BLaER1 treated with 17β-estradiol and CSF1 and Interleukin-3, amounts not matched to agents 10 nM and 100 nM (cell line): ENCODE data around the gene DNMBP.

ENCODE experiments used
- H3K27ac ChIP-seq, 11 experiments: shearing (Covaris generic); formaldehyde crosslinking; 2 replicates each; pipeline ENCODE4 v1.8.1; 2022
- H3K27me3 ChIP-seq, 11 experiments: shearing (Covaris generic); formaldehyde crosslinking; 2 replicates each; pipeline ENCODE4 v1.8.1; 2022
- H3K36me3 ChIP-seq, 11 experiments: shearing (Covaris generic); formaldehyde crosslinking; 2 replicates each; pipeline ENCODE4 v1.8.1; 2022
- H3K4me1 ChIP-seq, 10 experiments: shearing (Covaris generic); formaldehyde crosslinking; 2 replicates each; pipeline ENCODE4 v1.8.1; 2022
- H3K4me2 ChIP-seq, 11 experiments: shearing (Covaris generic); formaldehyde crosslinking; 2 replicates each; pipeline ENCODE4 v1.8.1; 2022
- H3K4me3 ChIP-seq, 10 experiments: shearing (Covaris generic); formaldehyde crosslinking; 2 replicates each; pipeline ENCODE4 v1.8.1; 2022
- H3K9ac ChIP-seq, 11 experiments: shearing (Covaris generic); formaldehyde crosslinking; 2 replicates each; pipeline ENCODE4 v1.8.1; 2022
- H3K9me3 ChIP-seq, 11 experiments: shearing (Covaris generic); formaldehyde crosslinking; replicated peaks in 1 of 11; 2 replicates each; pipeline ENCODE4 v1.8.1; 2022
- H4K20me1 ChIP-seq, 11 experiments: shearing (Covaris generic); formaldehyde crosslinking; 2 replicates each; pipeline ENCODE4 v1.8.1; 2022
- Cebpa-rat ChIP-seq, 11 experiments: shearing (Covaris generic); IDR thresholded peaks; 2 replicates each; pipeline ENCODE4 v1.8.1; 2022

DNMBP gene

DNA sequence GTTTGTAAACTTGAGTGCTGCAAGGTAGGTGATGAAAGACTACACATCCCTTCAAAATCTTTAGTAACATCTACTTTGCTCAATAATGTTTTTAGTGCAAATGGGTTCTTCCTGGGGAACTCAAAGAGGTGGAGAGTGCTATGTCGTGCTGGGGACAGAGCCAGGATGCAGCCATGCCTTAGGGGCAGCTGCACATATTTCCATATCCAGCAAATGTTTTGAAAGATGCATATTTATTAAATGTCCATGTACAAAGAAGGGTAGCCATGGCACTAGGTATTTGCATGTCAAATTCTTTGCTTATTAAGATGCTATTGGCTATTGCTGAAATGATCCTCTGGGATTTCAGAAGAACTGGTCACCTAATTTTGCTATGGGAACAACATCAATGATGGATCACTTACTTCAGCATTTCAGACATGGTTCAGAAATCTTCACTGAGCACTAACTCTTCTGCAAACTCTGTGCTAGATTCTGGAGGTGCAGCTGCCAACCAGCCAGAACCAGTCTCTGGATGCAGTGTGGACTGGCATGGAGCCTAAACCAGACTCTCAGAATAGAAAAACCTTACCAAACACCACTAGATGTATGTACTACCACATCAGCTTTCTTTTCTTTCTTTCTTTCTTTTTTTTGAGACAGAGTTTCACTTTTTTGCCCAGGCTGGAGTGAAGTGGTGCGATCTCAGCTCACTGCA is 31.7 kb upstream of the DNMBP start:
- H3K27me3 ChIP-seq = no peaks in the 10 kb centered on the region
- peaks cover 23 to 43% (median 29%) of the 10 kb centered on the region in 10 experiments for H3K4me1 ChIP-seq
- no peaks in the 10 kb centered on the region for H3K9me3 ChIP-seq
- H3K9ac ChIP-seq = no peak overlapping the region
- no peak for TF ChIP-seq Cebpa-rat (IDR thresholded peaks at IDR 0.05)
- H4K20me1 ChIP-seq = no peaks in the 10 kb centered on the region
- no peak overlapping the region for H3K27ac ChIP-seq
- no peak overlapping the region for H3K4me3 ChIP-seq
- H3K36me3 ChIP-seq = no peaks in the 10 kb centered on the region
- H3K4me2 ChIP-seq = no peak overlapping the region

DNA sequence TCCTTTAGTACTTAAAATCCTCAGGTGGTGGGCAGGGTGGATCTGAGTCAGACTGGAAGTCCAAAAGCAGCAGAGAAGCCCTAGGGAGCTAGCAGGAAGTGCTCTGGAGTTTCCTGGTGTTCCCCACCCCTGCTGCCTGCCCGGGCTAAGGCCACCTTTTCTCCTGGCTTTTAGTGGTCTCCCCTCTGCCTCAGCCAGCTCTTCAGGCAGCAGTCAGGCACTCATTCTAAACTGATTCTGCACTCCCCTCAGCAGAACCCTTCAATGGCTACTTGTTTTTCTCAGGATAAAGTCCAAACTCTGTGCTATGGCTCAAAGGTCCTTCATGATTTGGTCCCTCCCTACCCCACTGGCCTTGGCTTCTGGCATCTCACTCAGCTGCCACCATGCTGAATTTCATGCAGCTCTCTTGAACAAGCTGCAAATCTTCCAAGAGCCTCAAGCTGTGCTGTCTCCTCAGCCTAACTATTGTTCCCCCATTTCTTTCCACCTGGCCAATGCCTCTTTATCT is 28.9 kb upstream of the DNMBP start:
- no peak for TF ChIP-seq Cebpa-rat (IDR thresholded peaks at IDR 0.05)
- Histone ChIP-seq H3K27me3 (no peaks in the 10 kb centered on the region), H3K36me3 (no peaks in the 10 kb centered on the region), H3K4me1 (peaks cover 9 to 26% (median 14%) of the 10 kb centered on the region in 10 experiments), H3K9ac (no peak overlapping the region), H3K4me3 (no peak overlapping the region), H3K4me2 (peak overlapping the region in 10 of 11 experiments; percentile 1 to 67 (median 50); a peak in 18 of 22 replicates), H3K9me3 (no peaks in the 10 kb centered on the region), H4K20me1 (no peaks in the 10 kb centered on the region), H3K27ac (no peak overlapping the region)

DNA sequence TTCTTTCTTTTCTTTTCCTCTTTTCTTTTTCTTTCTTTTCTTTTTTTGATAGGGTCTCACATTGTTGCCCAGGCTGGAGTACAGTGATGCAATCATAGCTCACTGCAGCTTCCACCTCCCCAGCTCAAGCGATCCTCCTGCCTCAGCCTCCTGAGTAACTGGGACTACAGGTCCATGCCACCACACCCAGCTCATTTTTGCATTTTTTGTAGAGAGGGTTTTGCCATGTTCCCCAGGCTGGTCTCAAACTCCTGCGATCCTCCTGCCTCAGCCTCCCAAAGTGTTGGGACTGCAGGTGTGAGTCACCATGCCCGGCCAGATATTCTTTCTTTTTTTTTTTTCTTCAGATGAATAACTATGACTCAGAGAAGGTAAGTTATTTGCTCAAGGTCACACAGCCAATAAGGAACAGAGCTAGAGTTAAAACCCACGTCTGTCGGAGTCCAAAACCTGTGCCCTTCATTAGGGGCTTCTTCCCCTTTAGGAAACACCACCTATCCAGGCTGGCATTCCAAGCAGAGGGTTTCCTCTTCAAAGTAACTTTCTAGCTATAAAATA is 28.1 kb upstream of the DNMBP start:
- Histone ChIP-seq H4K20me1 (no peaks in the 10 kb centered on the region), H3K4me2 (peak overlapping the region in 9 of 11 experiments; percentile 27 to 67 (median 50); a peak in 17 of 22 replicates), H3K36me3 (no peaks in the 10 kb centered on the region), H3K9ac (no peak overlapping the region), H3K9me3 (peaks cover 0 to 3% (median 0%) of the 10 kb centered on the region in 11 experiments; a peak in 1 of 22 replicates), H3K4me3 (no peak overlapping the region), H3K27ac (no peak overlapping the region), H3K27me3 (no peaks in the 10 kb centered on the region), H3K4me1 (peaks cover 6 to 20% (median 13%) of the 10 kb centered on the region in 10 experiments; a peak in 19 of 20 replicates)
- no peak for TF ChIP-seq Cebpa-rat (IDR thresholded peaks at IDR 0.05)

DNA sequence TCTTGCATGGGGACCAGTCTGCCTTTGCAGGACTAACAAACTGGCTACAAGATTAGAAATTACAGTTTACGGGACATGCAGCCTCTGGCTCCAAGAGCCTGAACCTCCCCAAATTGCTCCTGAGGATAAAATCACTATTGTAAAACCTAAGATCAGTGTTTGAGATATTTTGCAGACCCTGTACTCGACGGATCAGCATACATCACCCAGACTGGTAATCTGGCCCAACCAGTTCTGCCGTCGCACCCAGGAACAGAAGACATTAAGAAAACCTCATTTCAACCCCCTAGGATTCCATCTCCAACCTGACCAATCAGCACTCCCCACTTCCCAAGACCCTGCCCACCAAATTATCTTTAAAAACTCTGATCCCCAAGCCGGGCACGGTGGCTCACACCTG is 27.1 kb upstream of the DNMBP start:
- H3K4me1 ChIP-seq = peaks cover 6 to 20% (median 13%) of the 10 kb centered on the region in 10 experiments; a peak in 19 of 20 replicates
- no peaks in the 10 kb centered on the region for H3K27me3 ChIP-seq
- H3K27ac ChIP-seq = no peak overlapping the region
- TF ChIP-seq Cebpa-rat (IDR thresholded peaks at IDR 0.05) = no peak
- H4K20me1 ChIP-seq = no peaks in the 10 kb centered on the region
- peaks cover 0 to 3% (median 0%) of the 10 kb centered on the region in 11 experiments; a peak in 1 of 22 replicates for H3K9me3 ChIP-seq
- H3K4me2 ChIP-seq = no peak overlapping the region
- H3K4me3 ChIP-seq = no peak overlapping the region
- H3K9ac ChIP-seq = no peak overlapping the region
- H3K36me3 ChIP-seq = no peaks in the 10 kb centered on the region

DNA sequence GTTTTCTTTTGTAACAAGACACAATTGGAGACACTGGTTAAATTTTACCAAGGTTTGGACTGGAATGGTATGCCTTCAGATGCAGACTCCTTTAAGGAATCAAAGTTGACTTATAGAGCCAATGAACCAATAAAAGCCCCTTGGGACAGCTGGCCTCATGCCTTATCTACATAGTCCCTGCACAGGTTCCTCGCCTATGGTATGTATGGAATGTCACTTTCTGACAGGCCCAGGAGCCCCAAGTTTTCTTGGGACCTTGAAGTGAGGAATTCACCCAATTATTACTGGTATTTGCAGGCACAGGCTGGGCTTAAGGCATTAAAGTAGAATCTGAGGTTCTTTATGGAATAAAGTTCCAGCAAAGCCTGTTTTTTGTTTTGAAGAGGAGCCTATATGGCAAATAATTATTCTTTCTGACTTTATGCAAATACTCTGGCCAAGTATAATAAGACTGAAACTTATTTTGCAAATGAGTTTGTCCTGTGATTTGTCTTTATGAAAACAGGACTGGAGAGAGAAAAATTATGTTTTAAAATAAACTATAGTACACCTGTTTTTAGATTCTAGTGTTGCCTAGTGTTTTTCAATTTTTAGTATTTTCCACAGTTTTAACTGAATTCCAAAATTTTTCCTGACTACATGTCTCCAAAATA is 24.1 kb upstream of the DNMBP start:
- Histone ChIP-seq H3K4me1 (peaks cover 6 to 12% (median 11%) of the 10 kb centered on the region in 10 experiments; a peak in 19 of 20 replicates), H3K4me2 (no peak overlapping the region), H3K9me3 (peaks cover 6 to 13% (median 8%) of the 10 kb centered on the region in 11 experiments), H4K20me1 (no peaks in the 10 kb centered on the region), H3K27ac (no peak overlapping the region), H3K9ac (no peak overlapping the region), H3K4me3 (no peak overlapping the region), H3K27me3 (no peaks in the 10 kb centered on the region), H3K36me3 (no peaks in the 10 kb centered on the region)
- no peak for TF ChIP-seq Cebpa-rat (IDR thresholded peaks at IDR 0.05)

DNA sequence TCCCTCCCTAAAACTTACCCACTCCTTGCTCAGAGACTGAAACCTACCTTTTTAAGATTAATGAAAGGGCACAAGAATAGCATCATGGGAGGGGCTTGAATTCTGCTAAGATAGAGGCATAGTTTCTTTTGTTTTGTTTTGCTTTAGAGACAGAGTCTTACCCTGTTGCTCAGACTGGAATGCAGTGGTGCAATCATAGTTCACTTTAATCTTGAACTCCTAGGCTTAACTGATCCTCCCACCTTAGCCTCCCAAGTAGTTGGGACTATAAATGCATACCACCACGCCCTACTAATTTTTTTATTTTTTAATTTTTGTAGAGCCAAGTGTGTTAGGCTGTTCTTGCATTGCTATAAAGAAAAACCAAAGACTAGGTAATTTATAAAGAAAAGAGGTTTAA is 17.7 kb upstream of the DNMBP start:
- no peak overlapping the region for H3K9ac ChIP-seq
- peaks cover 25 to 38% (median 32%) of the 10 kb centered on the region in 11 experiments for H3K9me3 ChIP-seq
- H3K4me1 ChIP-seq = no peaks in the 10 kb centered on the region; a peak in 2 of 20 replicates
- no peaks in the 10 kb centered on the region for H4K20me1 ChIP-seq
- no peak for TF ChIP-seq Cebpa-rat (IDR thresholded peaks at IDR 0.05)
- H3K27ac ChIP-seq = no peak overlapping the region
- no peak overlapping the region for H3K4me2 ChIP-seq
- peaks cover 0 to 11% (median 0%) of the 10 kb centered on the region in 11 experiments; a peak in 3 of 22 replicates for H3K36me3 ChIP-seq
- no peak overlapping the region for H3K4me3 ChIP-seq
- no peaks in the 10 kb centered on the region for H3K27me3 ChIP-seq

DNA sequence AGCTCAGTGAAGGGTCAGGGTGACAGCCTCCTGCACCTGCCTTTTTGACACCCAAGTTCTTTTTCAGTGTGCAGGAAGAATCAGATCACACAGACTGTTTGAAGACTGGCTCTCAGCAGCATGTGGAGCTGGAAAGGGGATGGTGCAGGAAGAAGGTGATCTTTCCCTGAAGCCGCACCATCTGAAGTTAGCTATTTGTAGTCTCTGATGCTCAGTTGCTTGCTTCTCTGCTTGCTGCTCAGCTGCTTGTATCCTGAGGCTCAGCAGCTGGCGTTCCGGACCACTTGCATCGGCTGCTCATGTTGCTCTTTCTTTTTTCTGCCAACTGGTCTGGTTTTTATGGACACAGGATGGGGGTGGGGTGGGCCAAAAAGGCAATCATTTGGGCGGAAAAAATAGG is 15.8 kb upstream of the DNMBP start:
- Histone ChIP-seq H4K20me1 (no peaks in the 10 kb centered on the region), H3K27ac (no peak overlapping the region), H3K36me3 (peaks cover 0 to 11% (median 0%) of the 10 kb centered on the region in 11 experiments; a peak in 3 of 22 replicates), H3K4me2 (no peak overlapping the region), H3K9ac (no peak overlapping the region), H3K4me3 (no peak overlapping the region), H3K4me1 (peaks cover 0 to 9% (median 4%) of the 10 kb centered on the region in 10 experiments; a peak in 14 of 20 replicates), H3K27me3 (no peaks in the 10 kb centered on the region), H3K9me3 (peaks cover 25 to 38% (median 32%) of the 10 kb centered on the region in 11 experiments)
- TF ChIP-seq Cebpa-rat (IDR thresholded peaks at IDR 0.05) = no peak

DNA sequence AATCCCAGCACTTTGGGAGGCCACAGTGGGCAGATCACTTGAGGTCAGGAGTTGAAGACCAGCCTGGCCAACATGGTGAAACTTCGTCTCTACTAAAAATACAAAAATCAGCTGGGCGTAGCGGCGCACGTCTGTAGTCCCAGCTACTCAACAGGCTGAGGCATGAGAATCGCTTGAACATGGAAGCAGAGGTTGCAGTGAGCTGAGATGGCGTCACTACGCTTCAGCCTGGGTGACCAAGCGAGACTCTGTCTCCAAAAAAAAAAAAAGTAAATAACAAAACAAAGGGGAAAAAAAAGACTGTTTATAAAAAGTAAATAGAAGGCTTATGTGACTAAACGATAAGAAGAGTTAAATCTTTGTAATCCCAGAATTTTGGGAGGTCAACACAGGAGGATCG is 15.0 kb upstream of the DNMBP start:
- peaks cover 0 to 11% (median 0%) of the 10 kb centered on the region in 11 experiments; a peak in 3 of 22 replicates for H3K36me3 ChIP-seq
- no peaks in the 10 kb centered on the region for H4K20me1 ChIP-seq
- TF ChIP-seq Cebpa-rat (IDR thresholded peaks at IDR 0.05) = no peak
- peaks cover 25 to 34% (median 30%) of the 10 kb centered on the region in 11 experiments for H3K9me3 ChIP-seq
- no peak overlapping the region for H3K27ac ChIP-seq
- H3K4me2 ChIP-seq = no peak overlapping the region
- H3K4me1 ChIP-seq = peaks cover 0 to 17% (median 11%) of the 10 kb centered on the region in 10 experiments; a peak in 14 of 20 replicates
- no peak overlapping the region for H3K9ac ChIP-seq
- H3K4me3 ChIP-seq = no peak overlapping the region
- H3K27me3 ChIP-seq = no peaks in the 10 kb centered on the region

DNA sequence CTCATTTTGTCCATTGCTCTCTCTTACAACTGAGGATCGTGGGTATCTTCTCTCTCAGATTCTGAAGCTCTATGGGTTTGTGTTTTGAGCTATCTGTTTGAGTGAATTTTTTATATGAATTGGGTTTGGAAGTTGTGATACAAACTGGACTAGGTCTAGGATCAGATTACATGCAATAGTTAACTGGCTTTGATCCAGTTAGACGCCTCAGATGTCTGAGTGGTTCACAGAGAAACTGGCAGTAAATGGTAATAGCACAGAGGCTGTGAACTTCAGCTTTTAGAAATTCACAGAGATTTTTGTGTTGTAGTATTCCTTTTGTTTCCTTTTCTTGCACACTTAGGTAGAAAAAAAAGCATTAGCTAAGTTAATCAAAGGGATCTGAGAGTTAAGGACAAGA is 12.7 kb upstream of the DNMBP start:
- no peak overlapping the region for H3K27ac ChIP-seq
- H3K4me1 ChIP-seq = peaks cover 0 to 17% (median 11%) of the 10 kb centered on the region in 10 experiments; a peak in 14 of 20 replicates
- H3K9ac ChIP-seq = no peak overlapping the region
- TF ChIP-seq Cebpa-rat (IDR thresholded peaks at IDR 0.05) = no peak
- peaks cover 4 to 12% (median 7%) of the 10 kb centered on the region in 11 experiments for H3K9me3 ChIP-seq
- no peaks in the 10 kb centered on the region for H3K27me3 ChIP-seq
- no peaks in the 10 kb centered on the region for H4K20me1 ChIP-seq
- H3K4me3 ChIP-seq = no peak overlapping the region
- H3K4me2 ChIP-seq = no peak overlapping the region
- peaks cover 0 to 1% (median 0%) of the 10 kb centered on the region in 11 experiments; a peak in 1 of 22 replicates for H3K36me3 ChIP-seq
